Neural cell (in vitro differentiated cells): ENCODE measurements around the gene GPR78. TPM values are rescaled to one million over a fixed set of nuclear protein-coding genes. Genes with fewer than 3 reads are reported as not detected.

Experiments
- H2AFZ ChIP-seq: fragments of 200-600, 300-800 bp; sonication (generic), shearing (Covaris generic); 2 replicates; pipeline ENCODE4 v1.6.0; 2014; ENCODE audit warnings: low read depth, mild to moderate bottlenecking, antibody characterized with exemption, low read length, moderate library complexity
- H3F3A ChIP-seq: fragments of 200-600 bp; shearing (Covaris generic); 2 replicates; pipeline ENCODE4 v1.6.1; 2016; ENCODE audit warnings: mild to moderate bottlenecking, moderate library complexity, mixed read lengths, antibody characterized with exemption, low read length; ENCODE audit not compliant: insufficient read depth, poor library complexity, severe bottlenecking
- H3K27ac ChIP-seq: fragments of 200-600, 300-800 bp; sonication (generic), shearing (Covaris generic); 2 replicates; pipeline ENCODE4 v1.5.1; 2014; ENCODE audit warnings: mild to moderate bottlenecking, low read length, moderate library complexity
- H3K27me3 ChIP-seq: fragments of 300-800, 200-600 bp; sonication (generic), shearing (Covaris generic); 2 replicates; pipeline ENCODE4 v1.6.0; 2014; ENCODE audit warnings: mild to moderate bottlenecking, low read depth, low read length, moderate library complexity; ENCODE audit not compliant: insufficient read depth
- H3K36me3 ChIP-seq: fragments of 300-800, 200-600 bp; sonication (generic), shearing (Covaris generic); 2 replicates; pipeline ENCODE4 v1.5.1; 2014; ENCODE audit warnings: mild to moderate bottlenecking, antibody characterized with exemption, low read length, moderate library complexity; ENCODE audit not compliant: insufficient read depth
- H3K4me2 ChIP-seq: fragments of 300-800, 200-600 bp; sonication (generic), shearing (Covaris generic); 2 replicates; pipeline ENCODE4 v1.6.0; 2014; ENCODE audit warnings: mild to moderate bottlenecking, low read length
- H3K4me3 ChIP-seq: fragments of 300-800, 200-600 bp; sonication (generic), shearing (Covaris generic); 2 replicates; pipeline ENCODE4 v1.5.1; 2014; ENCODE audit warnings: mild to moderate bottlenecking, low read length, moderate library complexity
- H3K79me2 ChIP-seq: fragments of 200-600 bp; shearing (Covaris generic); replicated peaks from 2 replicates; pipeline ENCODE4 v1.6.0; 2014; ENCODE audit warnings: mild to moderate bottlenecking, low read length, moderate library complexity; ENCODE audit not compliant: insufficient read depth
- H3K9ac ChIP-seq: fragments of 300-800, 200-600 bp; sonication (generic), shearing (Covaris generic); 2 replicates; pipeline ENCODE4 v1.6.1; 2016; ENCODE audit warnings: mild to moderate bottlenecking, low read length, mixed read lengths
- H3K9me2 ChIP-seq: fragments of 200-600 bp; shearing (Covaris generic); 2 replicates; pipeline ENCODE4 v1.6.1; 2016; ENCODE audit warnings: mild to moderate bottlenecking, low read length, mixed read lengths; ENCODE audit not compliant: insufficient read depth
- H3K9me3 ChIP-seq: fragments of 200-600, 300-800 bp; sonication (generic), shearing (Covaris generic); 2 replicates; pipeline ENCODE4 v1.6.1; 2016; ENCODE audit warnings: mild to moderate bottlenecking, mixed run types, low read length, moderate library complexity, mixed read lengths
- H4K20me1 ChIP-seq: fragments of 200-600 bp; shearing (Covaris generic); 2 replicates; pipeline ENCODE4 v1.6.1; 2016; ENCODE audit warnings: mild to moderate bottlenecking, mixed run types; ENCODE audit not compliant: insufficient read depth
- EP300 ChIP-seq: fragments of 450-650 bp; conservative IDR thresholded peaks from 2 replicates; pipeline ENCODE4 v1.6.1; 2014; ENCODE audit warnings: antibody characterized with exemption, mild to moderate bottlenecking, moderate library complexity; ENCODE audit not compliant: poor library complexity, severe bottlenecking
- EZH2 ChIP-seq: fragments of 200-600, 300-800 bp; shearing (Covaris generic), sonication (generic); IDR thresholded peaks from 2 replicates; pipeline ENCODE4 v1.6.1; 2014; ENCODE audit warnings: antibody characterized with exemption, low read length, borderline replicate concordance, mild to moderate bottlenecking; ENCODE audit not compliant: insufficient read depth, poor library complexity, severe bottlenecking
- MXI1 ChIP-seq: fragments of 450-650 bp; conservative IDR thresholded peaks from 2 replicates; pipeline ENCODE4 v1.6.1; 2014; ENCODE audit warnings: antibody characterized with exemption, mild to moderate bottlenecking; ENCODE audit not compliant: poor library complexity, severe bottlenecking
- POLR2AphosphoS5 ChIP-seq: IDR thresholded peaks from 2 replicates; pipeline ENCODE4 v1.6.1; 2012
- RAD21 ChIP-seq: fragments of 450-650 bp; conservative IDR thresholded peaks from 2 replicates; pipeline ENCODE4 v1.6.1; 2014; ENCODE audit warnings: antibody characterized with exemption, mild to moderate bottlenecking, moderate library complexity
- REST ChIP-seq: IDR thresholded peaks from 2 replicates; pipeline ENCODE4 v1.6.1; 2012; ENCODE audit warnings: borderline replicate concordance
- SMC3 ChIP-seq: fragments of 450-650 bp; conservative IDR thresholded peaks from 2 replicates; pipeline ENCODE4 v1.6.1; 2014; ENCODE audit warnings: antibody characterized with exemption, mild to moderate bottlenecking, moderate library complexity; ENCODE audit not compliant: poor library complexity
- TAF1 ChIP-seq: IDR thresholded peaks from 2 replicates; pipeline ENCODE4 v1.6.1; 2012; ENCODE audit warnings: low read depth
- polyA plus RNA-seq: library from polyadenylated mRNA; depleted of rRNA; stranded (reverse); fragments of >200 nt; gene quantifications from 2 replicates; pipeline ENCODE4 v1.2.3, GENCODE V29; 2014
- TF ChIP-seq, protein P1 (sequence below): fragments of 450-650 bp; IDR thresholded peaks from 2 replicates; pipeline ENCODE4 v1.5.1; 2014; ENCODE audit warnings: antibody characterized with exemption, mild to moderate bottlenecking, moderate library complexity; ENCODE audit not compliant: poor library complexity, severe bottlenecking

The GPR78 gene
- polyA plus RNA-seq, 1 donor from 2014 or later: not detected

GRCh38 chr4:8540991-8541390, 39.2 kb upstream of the GPR78 start:
- H3K4me2 ChIP-seq: no peak overlapping the region
- no peaks in the 10 kb centered on the region for H3K9me3 ChIP-seq
- no peaks in the 10 kb centered on the region for H3F3A ChIP-seq
- no peak for TF ChIP-seq TAF1
- TF ChIP-seq EP300: no peak
- TF ChIP-seq REST: no peak
- TF ChIP-seq POLR2AphosphoS5: no peak
- TF ChIP-seq SMC3: no peak
- no peak for TF ChIP-seq RAD21
- TF ChIP-seq EZH2: no peak
- TF ChIP-seq MXI1: no peak
- TF ChIP-seq, protein P1, sequence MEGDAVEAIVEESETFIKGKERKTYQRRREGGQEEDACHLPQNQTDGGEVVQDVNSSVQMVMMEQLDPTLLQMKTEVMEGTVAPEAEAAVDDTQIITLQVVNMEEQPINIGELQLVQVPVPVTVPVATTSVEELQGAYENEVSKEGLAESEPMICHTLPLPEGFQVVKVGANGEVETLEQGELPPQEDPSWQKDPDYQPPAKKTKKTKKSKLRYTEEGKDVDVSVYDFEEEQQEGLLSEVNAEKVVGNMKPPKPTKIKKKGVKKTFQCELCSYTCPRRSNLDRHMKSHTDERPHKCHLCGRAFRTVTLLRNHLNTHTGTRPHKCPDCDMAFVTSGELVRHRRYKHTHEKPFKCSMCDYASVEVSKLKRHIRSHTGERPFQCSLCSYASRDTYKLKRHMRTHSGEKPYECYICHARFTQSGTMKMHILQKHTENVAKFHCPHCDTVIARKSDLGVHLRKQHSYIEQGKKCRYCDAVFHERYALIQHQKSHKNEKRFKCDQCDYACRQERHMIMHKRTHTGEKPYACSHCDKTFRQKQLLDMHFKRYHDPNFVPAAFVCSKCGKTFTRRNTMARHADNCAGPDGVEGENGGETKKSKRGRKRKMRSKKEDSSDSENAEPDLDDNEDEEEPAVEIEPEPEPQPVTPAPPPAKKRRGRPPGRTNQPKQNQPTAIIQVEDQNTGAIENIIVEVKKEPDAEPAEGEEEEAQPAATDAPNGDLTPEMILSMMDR: no peak
- no peaks in the 10 kb centered on the region for H3K27me3 ChIP-seq
- no peak overlapping the region for H2AFZ ChIP-seq
- no peaks in the 10 kb centered on the region for H3K9me2 ChIP-seq
- H3K4me3 ChIP-seq: no peak overlapping the region
- H3K9ac ChIP-seq: no peak overlapping the region
- no peak overlapping the region for H3K27ac ChIP-seq
- H3K79me2 ChIP-seq: no peaks in the 10 kb centered on the region
- H3K36me3 ChIP-seq: no peaks in the 10 kb centered on the region
- no peaks in the 10 kb centered on the region for H4K20me1 ChIP-seq

DNA sequence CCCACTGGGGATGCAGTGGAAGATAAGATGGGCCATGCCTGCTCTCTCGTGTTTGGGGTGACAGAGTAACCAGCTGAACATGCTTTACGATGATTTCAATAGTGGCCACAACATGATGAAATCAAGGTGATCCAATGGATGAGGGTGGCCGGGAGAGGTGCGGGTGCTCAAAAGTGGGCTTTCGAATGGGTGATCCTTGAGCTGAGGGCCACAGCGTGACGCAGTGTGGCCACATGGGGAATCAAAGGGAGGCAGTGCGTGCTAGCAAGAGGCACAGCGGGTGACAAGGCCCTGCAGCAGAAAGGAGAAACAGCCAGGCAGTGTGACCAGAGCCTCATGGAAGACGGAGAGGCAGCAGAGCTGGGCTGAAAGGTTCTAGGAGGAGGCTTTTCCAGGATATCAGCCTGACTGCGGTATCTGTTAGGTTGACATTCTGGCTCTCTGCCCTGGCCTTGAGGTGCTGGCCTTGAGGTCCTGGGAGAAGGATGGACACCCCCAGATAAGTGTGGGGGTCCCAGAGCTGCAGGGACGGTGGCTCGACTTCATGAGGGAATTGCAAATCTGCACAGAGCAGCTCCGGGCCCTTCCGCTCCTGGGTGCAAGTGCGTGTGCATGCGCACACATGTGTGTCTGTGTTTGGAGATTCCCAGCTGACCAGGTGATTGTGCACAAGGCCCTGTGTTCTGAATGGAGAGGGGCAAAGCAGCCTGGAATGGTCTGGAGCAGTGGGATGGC, 38.0 kb upstream of the GPR78 start:
- Histone ChIP-seq H3F3A (no peaks in the 10 kb centered on the region), H4K20me1 (no peaks in the 10 kb centered on the region), H3K9me3 (no peaks in the 10 kb centered on the region), H3K27me3 (no peaks in the 10 kb centered on the region), H3K9me2 (no peaks in the 10 kb centered on the region), H3K27ac (no peak overlapping the region), H3K79me2 (no peaks in the 10 kb centered on the region), H3K36me3 (no peaks in the 10 kb centered on the region), H3K4me2 (no peak overlapping the region), H3K4me3 (no peak overlapping the region), H3K9ac (no peak overlapping the region), H2AFZ (no peak overlapping the region)
- no peak for TF ChIP-seq RAD21
- TF ChIP-seq, protein P1: no peak
- TF ChIP-seq TAF1: no peak
- TF ChIP-seq MXI1: no peak
- no peak for TF ChIP-seq EP300
- TF ChIP-seq POLR2AphosphoS5: no peak
- no peak for TF ChIP-seq REST
- no peak for TF ChIP-seq SMC3
- TF ChIP-seq EZH2: no peak
